HG02970 (cell line): ENCODE results near the gene ARHGAP10.

ENCODE experiments used
- ATAC-seq: cut with Tn5 transposase; IDR thresholded peaks from one replicate; pipeline ENCODE4 v1.9.1; 2021; ENCODE audit warnings: mild to moderate bottlenecking, moderate library complexity, moderate number of reproducible peaks; ENCODE audit not compliant: unreplicated experiment, low FRiP score

Gene ARHGAP10

DNA sequence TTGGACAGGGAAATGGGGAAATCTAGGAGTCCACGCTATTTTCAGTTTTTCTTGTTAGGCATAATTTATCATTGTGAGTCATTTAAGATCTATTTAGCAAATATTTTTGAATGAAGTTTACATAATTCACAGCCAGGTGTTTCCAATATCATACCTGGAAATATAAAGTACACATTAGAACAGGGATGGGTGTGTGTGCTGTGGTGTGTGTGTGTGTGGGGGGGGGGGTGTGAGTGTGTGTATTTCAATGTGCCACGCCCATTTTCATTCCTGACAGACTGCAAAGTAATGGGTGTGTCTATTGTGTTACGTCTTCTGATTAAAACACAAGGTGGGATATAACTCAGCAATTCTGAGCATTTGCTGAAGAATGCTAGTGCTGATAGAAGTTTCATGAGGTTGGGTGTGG lies 33.2 kb downstream of the ARHGAP10 start:
- ATAC-seq: no peak

DNA sequence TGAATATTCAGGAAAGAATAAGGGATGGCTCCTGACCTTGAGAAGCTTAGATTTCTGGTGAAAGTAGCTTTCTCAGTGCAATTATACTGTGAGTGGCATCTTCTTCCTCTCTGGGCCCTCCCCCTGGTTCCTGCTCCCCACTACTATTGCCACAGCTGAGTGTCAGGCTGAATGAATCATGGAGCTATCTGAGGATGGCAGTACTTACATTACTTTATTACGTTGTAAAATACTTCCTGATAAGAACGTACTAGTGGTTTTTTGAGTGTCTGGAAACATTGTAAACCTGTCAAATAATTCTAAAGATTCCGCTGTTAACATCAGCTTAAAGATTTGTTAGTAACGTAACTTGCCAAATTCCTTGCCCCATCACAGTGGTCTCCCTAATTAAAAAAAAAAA lies 36.2 kb downstream of the ARHGAP10 start:
- no peak for ATAC-seq

DNA sequence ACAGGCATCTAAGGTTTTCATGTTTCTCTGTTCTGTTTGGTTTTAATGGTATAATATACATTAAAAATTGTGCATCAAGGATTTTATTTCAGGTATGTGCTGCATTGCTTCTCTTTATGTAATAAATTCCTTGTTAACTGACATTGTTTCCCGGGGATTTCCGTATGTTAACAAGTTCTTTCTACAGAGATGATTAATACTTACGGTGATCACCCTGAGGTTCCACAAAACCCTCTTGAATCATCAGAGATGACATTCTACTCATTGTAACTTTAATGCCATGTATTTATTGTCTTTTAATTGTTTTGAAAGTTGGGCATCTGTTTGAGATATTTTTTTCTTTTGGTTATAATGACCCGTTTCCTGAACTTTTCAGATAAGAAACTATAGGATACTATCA lies 37.5 kb downstream of the ARHGAP10 start:
- no peak for ATAC-seq

DNA sequence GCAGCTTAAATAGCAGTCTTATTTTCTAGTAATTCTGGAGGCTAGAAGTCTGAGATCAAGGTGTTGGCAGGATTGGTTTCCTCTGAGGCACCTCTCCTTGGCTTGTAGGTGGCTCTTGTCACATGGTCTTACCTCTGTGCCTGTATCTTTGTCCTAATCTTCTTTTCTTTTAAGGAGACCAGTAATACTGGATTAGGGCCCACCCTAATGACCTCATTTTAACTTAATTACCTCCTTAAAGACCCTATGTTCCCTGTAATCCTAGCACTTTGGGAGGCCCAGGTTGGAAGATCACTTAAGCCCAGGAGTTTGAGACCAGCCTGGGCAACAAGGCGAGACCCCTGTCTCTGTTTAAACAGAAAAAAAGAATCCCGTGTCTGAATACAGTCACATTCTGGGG lies 38.9 kb downstream of the ARHGAP10 start:
- ATAC-seq: no peak

DNA sequence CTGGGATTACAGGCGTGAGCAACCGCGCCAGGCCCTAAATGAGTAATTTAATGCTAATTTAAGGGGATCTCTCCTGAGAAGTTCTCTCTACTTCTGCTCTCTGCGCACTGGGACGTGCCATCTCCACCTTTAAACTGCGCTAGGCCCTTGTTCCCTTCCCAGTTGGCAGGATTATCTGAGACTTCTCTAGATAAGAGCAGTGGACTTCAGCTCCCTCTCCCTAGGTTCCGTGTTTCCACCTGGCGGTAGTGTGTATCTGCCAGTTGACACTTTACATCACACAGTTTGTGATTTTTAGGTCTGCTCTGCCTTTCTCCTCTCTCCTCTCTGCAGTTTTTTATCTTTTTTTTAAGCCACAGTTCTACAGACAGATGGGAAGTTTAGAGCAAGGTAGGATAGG lies 40.2 kb downstream of the ARHGAP10 start:
- ATAC-seq: no peak

DNA sequence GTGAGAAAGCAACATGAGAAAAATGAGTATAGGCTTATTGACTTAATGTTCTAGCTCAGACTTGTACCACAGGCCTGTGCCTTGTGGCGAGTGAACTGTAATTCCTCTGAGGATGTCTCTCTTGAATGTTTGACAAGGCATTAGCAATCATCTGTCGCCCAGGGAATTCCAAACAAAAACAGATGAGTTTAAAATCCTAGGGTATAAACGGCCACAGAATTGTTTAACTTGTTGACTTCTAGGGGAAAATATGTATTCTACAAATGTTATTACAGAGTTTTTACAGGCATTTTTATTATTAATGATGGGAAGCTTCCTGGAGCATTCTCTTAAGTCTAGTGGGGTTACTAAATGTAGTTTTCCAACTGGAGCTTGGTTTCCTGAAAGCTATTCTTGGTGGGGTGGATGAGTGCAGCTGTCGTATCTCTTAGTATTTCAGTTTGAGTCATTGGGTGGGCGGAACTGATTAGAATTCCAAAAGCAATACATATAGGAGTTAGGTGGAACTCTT lies 40.6 kb downstream of the ARHGAP10 start:
- no peak for ATAC-seq

DNA sequence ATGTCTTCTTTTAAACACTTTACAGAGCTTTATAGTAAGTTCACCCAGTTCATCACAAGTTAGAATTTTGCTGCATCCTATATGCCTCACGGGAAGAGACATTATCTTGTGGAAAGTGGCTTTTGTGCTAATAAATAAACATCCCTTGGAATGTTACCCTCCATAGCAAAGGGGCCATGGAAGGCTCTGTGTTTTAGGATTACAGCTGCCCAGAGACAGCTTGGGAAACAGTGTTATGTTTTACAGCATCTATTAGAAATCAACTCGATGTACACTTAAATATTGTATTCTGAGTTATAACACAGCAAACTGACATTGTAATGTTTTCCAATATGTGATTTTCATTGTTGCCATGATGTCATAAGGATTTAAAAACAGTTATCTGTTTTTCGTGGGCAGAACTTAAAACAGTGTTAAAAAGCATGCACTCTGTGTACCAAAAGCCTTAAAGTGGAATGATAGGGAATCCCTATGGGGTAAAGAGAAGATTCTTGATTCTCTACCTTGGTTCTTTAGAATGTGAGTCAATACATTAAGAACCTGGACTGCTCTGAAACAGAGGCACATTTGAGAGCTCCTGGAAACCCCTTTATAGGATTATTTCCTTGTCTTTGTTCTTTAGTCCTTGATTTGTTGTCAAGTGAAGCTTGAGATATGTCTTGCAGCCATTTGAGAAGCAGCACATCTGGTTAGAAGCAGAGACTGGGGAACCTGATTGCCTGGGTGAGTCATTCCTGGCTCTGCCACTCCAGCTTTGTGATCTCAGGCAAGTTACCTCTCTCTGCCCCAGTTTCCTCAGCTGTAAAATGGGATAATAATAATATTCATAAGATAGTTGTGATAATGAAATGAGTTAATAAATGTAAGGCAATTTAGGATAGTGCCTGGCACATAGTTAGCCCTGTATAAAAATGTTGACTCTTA lies 41.6 kb downstream of the ARHGAP10 start:
- no peak for ATAC-seq

DNA sequence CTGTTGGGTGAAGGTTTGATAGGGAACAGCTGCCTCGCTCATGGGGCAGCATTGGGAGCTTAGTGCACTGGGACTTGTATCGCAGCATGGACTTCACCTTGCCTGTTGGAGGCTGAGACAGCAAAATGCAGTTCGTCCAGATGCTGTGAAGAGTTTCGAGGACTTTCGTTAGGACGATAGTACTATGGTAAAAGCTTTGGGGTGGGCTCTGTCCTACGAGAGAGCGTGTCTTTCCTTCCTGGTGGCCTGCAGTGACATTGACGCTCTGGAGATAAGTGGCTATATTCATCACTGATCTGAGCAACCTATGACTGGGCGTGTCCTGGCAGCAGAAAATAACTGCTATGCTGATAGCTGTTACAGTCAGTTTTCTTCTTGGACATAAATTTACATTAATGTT lies 44.8 kb downstream of the ARHGAP10 start:
- no peak for ATAC-seq

DNA sequence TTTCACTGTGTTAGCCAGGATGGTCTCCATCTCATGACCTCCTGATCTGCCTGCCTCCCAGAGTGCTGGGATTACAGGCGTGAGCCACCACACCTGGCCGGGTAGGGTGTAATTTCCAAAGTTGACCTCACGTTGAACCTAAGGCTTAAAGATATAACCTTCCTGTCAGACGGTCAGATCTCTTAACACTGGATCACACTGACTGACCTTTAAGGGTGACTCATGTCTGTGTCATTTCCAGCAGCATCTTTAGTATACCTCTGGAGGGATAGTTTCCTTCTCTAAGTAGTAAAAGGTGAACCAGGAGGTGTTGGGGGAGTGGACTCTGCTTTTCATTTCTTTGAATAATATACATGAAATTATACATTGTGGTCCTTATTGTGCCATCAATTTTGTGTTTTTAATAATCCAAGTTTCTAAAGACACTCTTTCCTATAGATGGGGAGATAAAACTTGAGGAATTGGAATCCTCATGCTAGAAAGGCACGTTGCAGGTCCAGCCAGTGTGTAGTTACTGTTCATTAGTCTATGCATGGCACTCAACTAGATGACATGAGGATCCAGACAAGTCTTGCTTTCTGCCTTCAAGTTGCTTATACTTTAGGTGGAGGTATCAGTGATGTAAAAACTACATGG lies 45.7 kb downstream of the ARHGAP10 start:
- no peak for ATAC-seq

DNA sequence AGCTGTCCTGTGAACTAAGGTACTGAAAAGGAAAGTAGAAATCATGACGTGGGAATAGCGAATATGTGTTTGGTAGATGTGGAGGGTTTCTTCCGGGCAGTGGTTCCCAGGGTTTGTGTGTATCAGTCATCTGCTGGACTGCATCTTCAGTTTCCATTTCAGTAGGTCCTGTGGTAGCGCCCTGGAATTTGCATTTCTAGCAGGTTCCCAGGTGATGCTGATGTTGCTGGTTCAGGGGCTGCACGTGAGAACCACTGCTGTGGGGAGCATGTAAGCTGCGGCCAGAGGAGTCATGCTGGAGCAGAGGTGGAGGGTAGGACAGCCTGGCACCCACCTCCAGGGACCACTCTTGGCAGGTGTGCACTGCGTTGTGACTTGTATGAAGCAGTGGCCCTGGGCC lies 47.1 kb downstream of the ARHGAP10 start:
- peak; percentile 45 for ATAC-seq

DNA sequence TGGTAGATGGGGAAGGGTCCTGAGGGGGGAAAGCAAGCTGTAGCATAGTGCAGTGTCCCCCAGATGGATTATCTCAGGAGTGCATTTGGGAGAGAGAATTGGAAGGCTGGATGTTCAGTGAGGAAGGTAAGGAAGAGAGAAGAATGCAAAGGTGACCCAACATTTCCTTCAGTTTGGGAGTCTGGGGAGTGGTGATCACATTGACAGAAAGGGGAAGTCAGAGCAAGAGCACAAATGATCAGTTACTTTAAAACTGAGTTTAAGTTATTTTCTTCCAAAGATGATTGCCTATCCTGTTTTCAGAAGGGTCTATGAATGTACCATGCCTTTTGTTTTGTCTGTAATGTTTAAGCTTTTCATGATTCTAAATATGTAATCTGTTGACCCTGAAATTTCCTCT lies 47.6 kb downstream of the ARHGAP10 start:
- no peak for ATAC-seq

DNA sequence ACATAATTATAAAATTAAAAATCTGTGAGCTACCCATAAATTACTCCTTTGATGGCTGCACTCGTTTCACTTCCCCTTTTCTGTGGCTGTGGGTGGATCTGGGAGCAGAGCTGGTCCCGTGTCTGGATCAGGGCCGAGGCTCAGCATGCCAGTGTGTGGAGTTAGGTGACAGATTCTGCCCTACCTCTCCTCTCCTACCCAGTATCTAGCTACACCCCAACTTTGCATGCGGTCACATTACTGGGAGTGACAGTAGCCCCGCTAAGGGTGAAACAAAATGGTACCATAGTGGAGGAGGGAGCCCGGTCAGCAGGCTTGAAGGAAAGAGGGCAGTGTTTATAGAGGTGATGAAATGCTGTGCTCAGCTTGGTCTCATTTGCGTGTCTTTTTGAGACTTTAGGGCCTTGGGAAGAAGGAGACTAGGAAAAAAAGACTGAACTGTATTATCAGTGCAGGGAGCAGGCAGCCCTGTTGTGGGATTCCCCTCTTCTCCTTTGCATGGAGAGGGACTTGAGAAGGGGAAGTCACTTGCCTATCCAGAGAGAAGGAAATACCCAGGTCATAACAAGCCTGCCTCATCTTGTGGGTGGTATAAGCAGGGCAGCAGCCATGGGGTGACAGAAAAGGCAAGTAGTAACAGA lies 48.4 kb downstream of the ARHGAP10 start:
- peak; percentile 52 for ATAC-seq

DNA sequence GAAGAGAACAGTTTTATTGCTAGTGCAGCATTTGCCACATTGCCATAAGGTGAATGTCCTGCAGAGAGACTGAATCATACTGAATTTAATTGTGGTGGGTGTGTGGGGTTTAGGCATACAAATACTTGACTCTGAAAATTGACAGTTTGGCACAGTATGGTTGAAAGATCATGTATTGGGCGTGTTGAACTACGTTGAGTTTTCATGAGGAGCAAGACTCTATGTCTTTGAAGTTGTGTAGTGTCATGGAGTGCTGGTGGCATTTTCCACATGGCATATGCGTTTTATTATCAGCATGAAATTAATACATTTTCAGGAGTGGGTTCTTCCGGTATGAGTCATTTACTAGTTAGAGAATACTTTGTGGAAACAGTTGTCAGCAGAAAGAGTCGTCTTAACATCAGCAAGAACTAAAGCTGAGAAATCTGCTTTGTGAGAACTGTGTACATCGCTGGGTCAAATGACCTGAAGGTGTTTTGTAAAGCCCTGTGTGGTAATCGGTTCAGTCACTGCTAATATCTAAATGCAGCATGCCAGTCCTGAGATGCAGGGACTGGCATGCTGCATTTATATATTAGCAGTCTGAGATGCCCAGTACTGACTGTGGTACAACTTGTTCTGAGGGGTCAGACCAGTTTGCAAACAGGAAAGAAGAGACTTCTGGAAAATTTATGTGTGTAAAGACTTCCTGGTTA lies 50.3 kb downstream of the ARHGAP10 start:
- no peak for ATAC-seq

DNA sequence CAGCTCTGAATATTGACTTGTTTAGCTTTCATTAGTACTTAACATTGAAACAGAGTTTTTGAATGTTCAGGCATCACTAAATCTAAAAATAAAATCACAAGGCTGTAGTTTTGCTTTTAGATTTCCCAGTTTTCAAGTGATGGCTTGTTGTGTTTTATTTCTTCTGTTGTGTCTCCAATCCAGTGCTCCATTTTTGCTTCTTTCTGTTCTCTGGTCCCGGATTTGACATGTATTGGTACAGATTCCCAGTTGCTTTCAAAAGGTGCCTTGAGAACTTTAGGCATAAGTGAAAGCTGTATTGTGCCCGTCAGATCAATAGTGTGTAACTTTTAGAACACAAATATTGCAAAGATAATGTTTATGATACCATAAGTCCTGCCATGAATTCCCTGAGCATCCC lies 53.2 kb downstream of the ARHGAP10 start:
- no peak for ATAC-seq

DNA sequence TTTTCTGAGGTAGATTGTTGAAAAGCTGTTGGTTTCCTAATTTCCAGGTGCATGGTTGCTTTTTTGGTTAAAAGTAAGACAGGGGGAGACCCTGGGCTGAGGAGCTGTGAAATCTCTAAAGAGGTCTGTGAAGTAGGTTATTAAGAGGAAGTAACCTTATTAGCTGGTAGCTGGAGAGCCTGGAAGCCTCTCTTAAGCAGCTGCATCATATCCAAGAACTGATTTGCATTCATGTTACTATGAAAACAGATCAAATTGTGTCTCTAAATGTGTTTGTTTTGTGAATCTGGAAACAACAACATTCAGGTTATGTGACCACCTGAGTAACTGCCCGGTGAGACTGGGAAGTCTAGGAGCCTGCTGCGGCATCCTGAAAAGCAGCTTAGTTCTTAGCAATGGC lies 54.1 kb downstream of the ARHGAP10 start:
- peak; percentile 77 for ATAC-seq

DNA sequence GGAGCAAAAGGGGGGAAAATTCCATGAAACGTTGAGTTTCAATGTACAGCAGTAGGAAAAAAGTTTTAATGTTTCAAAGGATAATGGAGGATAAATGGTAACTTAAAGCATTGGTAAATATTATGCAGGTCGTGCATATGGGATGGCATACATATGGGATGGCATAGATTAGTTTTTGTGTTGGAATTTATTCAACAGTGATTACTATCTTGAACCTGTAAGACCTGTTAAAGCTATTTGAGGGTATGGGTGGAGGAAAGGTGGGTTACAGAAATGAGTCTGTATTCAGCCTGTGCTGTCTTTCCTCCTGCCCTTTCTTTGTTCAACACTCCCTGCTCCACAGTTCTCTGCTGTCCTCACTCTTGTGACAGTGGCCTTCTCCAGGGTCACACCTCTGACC lies 54.6 kb downstream of the ARHGAP10 start:
- ATAC-seq: no peak

DNA sequence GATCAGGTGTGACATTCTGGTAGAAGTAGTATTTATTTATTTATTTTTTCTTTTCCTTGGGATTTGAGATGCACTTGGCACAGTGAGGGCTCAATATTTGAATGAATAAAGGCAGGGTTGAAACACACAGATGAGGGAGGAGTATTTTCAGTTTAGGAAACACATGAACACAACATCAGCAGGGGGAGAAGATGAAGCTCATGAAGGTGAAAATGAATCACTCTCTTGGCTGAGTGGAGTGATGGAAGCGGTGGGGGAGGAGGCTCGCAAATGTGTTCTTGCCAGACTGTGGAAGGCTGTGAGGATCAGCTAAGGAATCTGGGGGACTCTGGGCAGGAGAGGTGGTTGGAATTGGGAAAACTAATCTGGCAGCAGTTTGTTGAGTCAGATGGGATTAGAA lies 55.3 kb downstream of the ARHGAP10 start:
- no peak for ATAC-seq

DNA sequence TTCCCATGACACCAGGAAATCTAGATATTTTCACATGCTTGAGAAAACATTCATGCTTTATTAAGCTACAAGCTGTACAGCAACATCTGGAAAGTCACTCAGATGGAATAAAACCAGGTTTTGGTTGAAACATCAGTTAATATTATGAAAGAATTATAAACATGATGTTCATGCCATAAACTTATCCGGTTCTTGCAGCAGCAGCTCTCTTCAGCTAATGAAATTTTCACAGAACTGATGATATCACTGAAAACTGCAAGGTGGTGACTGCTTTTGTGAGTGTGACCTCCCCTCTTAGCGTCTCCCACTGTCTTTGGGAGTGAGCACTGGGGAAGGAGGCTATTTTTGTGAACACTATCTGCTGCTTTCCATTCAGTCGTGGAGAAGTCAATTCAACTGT lies 56.9 kb downstream of the ARHGAP10 start:
- ATAC-seq: no peak

DNA sequence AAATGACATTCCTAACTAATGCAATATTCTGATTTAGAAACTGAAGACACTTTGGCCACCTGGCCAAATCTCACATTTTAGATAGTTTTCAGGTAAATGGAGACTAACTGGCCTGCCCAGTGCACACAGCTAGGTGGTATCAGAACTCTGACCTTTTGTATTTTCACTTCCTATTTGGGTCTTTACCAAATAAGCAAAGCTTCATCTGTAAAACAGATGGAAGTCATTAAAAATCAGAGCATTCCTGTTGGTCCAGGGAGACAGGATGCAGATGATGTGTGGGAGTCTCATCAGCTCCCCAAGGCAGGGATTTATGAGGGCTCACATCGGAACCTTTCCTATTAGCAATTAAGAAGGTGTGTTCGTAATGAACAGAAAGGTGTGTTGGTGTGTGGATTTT lies 57.7 kb downstream of the ARHGAP10 start:
- no peak for ATAC-seq

DNA sequence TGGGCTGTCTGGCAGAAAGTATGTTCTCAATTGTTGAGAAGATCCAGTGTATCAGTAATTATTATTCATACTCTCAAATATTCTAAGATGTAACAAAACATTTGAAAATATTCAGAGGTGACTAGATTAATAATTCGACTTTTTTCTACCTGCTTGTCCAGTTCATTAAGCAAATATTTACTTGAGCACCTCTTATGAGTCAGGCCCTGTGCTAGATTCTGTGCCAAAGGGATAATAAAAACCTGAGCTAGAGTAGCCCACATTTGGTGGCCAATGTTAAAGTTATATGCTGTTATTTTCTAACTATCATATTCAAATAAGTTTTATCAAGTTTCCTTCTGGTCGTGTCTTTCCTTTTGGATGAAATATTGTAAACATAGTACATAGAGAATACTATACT lies 58.5 kb downstream of the ARHGAP10 start:
- ATAC-seq: no peak

DNA sequence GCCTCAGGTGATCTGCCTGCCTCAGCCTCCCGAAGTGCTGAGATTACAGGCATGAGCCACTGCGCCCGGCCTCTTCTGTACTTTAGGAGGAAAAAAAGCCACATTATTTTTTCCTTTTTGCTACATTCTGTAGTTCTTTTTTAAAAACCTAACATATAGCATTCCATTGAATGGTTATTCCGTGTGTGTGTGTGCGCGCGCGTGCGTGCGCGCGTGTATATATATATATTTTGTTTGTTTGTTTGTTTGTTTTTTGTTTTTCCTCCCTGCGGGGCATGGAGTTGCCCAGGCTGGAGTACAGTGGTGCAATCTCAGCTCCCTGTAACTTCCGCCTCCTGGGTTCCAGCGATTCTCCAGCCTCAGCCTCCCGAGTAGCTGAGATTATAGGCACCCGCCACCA lies 59.5 kb downstream of the ARHGAP10 start:
- no peak for ATAC-seq
